ENCODE measurements around the gene CLEC2A.

DNA sequence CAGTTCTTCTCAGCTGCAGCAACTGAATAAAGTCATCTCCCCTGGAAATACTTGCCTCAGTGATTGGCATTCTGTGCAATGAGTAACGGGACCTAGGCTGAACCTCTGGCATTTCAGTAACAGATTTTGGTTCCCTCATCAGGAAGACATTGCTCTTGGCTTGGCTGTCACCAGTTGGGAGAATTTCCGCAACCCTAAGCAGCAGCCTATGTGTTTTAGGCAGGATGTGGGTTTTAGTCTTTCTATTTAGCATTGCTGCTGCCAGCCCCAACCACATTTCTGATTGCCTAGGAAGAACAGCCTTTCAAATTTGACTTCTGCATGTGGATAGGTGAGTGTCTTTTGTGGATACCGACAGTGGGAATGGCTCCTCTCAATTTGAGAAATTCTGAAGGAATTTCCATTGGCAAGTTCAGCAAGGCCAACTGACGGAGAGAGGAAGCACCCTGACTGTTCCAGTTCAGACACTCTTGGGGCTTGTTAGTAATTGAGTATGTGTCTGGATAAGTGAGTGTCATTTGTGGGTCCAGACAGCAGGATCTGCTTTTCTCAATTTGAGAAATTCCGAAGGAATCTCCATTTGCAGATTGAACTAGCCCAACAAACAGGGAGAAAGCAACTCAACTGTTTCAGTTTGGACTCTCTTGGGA lies 19.0 kb upstream of the CLEC2A start:
- TF ChIP-seq, protein P1, sequence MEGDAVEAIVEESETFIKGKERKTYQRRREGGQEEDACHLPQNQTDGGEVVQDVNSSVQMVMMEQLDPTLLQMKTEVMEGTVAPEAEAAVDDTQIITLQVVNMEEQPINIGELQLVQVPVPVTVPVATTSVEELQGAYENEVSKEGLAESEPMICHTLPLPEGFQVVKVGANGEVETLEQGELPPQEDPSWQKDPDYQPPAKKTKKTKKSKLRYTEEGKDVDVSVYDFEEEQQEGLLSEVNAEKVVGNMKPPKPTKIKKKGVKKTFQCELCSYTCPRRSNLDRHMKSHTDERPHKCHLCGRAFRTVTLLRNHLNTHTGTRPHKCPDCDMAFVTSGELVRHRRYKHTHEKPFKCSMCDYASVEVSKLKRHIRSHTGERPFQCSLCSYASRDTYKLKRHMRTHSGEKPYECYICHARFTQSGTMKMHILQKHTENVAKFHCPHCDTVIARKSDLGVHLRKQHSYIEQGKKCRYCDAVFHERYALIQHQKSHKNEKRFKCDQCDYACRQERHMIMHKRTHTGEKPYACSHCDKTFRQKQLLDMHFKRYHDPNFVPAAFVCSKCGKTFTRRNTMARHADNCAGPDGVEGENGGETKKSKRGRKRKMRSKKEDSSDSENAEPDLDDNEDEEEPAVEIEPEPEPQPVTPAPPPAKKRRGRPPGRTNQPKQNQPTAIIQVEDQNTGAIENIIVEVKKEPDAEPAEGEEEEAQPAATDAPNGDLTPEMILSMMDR (IDR thresholded peaks at IDR 0.05; ENCODE audit: borderline replicate concordance, extremely low read depth, low read length, poor library complexity, severe bottlenecking), result no peak
- TF ChIP-seq EZH2 (IDR thresholded peaks at IDR 0.05; ENCODE audit: borderline replicate concordance, low read depth, low read length, severe bottlenecking), result no peak

All from DND-41 (cell line).